Neural cell (in vitro differentiated cells): ENCODE measurements around the gene SOD3. TPM values are rescaled to one million over a fixed set of nuclear protein-coding genes. Genes with fewer than 3 reads are reported as not detected.

ENCODE experiments used
- H2AFZ ChIP-seq: fragments of 200-600, 300-800 bp; sonication (generic), shearing (Covaris generic); 2 replicates; pipeline ENCODE4 v1.6.0; 2014; ENCODE audit warnings: low read depth, mild to moderate bottlenecking, antibody characterized with exemption, low read length, moderate library complexity
- H3F3A ChIP-seq: fragments of 200-600 bp; shearing (Covaris generic); 2 replicates; pipeline ENCODE4 v1.6.1; 2016; ENCODE audit warnings: mild to moderate bottlenecking, moderate library complexity, mixed read lengths, antibody characterized with exemption, low read length; ENCODE audit not compliant: insufficient read depth, poor library complexity, severe bottlenecking
- H3K27ac ChIP-seq: fragments of 200-600, 300-800 bp; sonication (generic), shearing (Covaris generic); 2 replicates; pipeline ENCODE4 v1.5.1; 2014; ENCODE audit warnings: mild to moderate bottlenecking, low read length, moderate library complexity
- H3K27me3 ChIP-seq: fragments of 300-800, 200-600 bp; sonication (generic), shearing (Covaris generic); 2 replicates; pipeline ENCODE4 v1.6.0; 2014; ENCODE audit warnings: mild to moderate bottlenecking, low read depth, low read length, moderate library complexity; ENCODE audit not compliant: insufficient read depth
- H3K36me3 ChIP-seq: fragments of 300-800, 200-600 bp; sonication (generic), shearing (Covaris generic); 2 replicates; pipeline ENCODE4 v1.5.1; 2014; ENCODE audit warnings: mild to moderate bottlenecking, antibody characterized with exemption, low read length, moderate library complexity; ENCODE audit not compliant: insufficient read depth
- H3K4me2 ChIP-seq: fragments of 300-800, 200-600 bp; sonication (generic), shearing (Covaris generic); 2 replicates; pipeline ENCODE4 v1.6.0; 2014; ENCODE audit warnings: mild to moderate bottlenecking, low read length
- H3K4me3 ChIP-seq: fragments of 300-800, 200-600 bp; sonication (generic), shearing (Covaris generic); 2 replicates; pipeline ENCODE4 v1.5.1; 2014; ENCODE audit warnings: mild to moderate bottlenecking, low read length, moderate library complexity
- H3K79me2 ChIP-seq: fragments of 200-600 bp; shearing (Covaris generic); replicated peaks from 2 replicates; pipeline ENCODE4 v1.6.0; 2014; ENCODE audit warnings: mild to moderate bottlenecking, low read length, moderate library complexity; ENCODE audit not compliant: insufficient read depth
- H3K9ac ChIP-seq: fragments of 300-800, 200-600 bp; sonication (generic), shearing (Covaris generic); 2 replicates; pipeline ENCODE4 v1.6.1; 2016; ENCODE audit warnings: mild to moderate bottlenecking, low read length, mixed read lengths
- H3K9me2 ChIP-seq: fragments of 200-600 bp; shearing (Covaris generic); 2 replicates; pipeline ENCODE4 v1.6.1; 2016; ENCODE audit warnings: mild to moderate bottlenecking, low read length, mixed read lengths; ENCODE audit not compliant: insufficient read depth
- H3K9me3 ChIP-seq: fragments of 200-600, 300-800 bp; sonication (generic), shearing (Covaris generic); 2 replicates; pipeline ENCODE4 v1.6.1; 2016; ENCODE audit warnings: mild to moderate bottlenecking, mixed run types, low read length, moderate library complexity, mixed read lengths
- H4K20me1 ChIP-seq: fragments of 200-600 bp; shearing (Covaris generic); 2 replicates; pipeline ENCODE4 v1.6.1; 2016; ENCODE audit warnings: mild to moderate bottlenecking, mixed run types; ENCODE audit not compliant: insufficient read depth
- EP300 ChIP-seq: fragments of 450-650 bp; conservative IDR thresholded peaks from 2 replicates; pipeline ENCODE4 v1.6.1; 2014; ENCODE audit warnings: antibody characterized with exemption, mild to moderate bottlenecking, moderate library complexity; ENCODE audit not compliant: poor library complexity, severe bottlenecking
- EZH2 ChIP-seq: fragments of 200-600, 300-800 bp; shearing (Covaris generic), sonication (generic); IDR thresholded peaks from 2 replicates; pipeline ENCODE4 v1.6.1; 2014; ENCODE audit warnings: antibody characterized with exemption, low read length, borderline replicate concordance, mild to moderate bottlenecking; ENCODE audit not compliant: insufficient read depth, poor library complexity, severe bottlenecking
- MXI1 ChIP-seq: fragments of 450-650 bp; conservative IDR thresholded peaks from 2 replicates; pipeline ENCODE4 v1.6.1; 2014; ENCODE audit warnings: antibody characterized with exemption, mild to moderate bottlenecking; ENCODE audit not compliant: poor library complexity, severe bottlenecking
- POLR2AphosphoS5 ChIP-seq: IDR thresholded peaks from 2 replicates; pipeline ENCODE4 v1.6.1; 2012
- RAD21 ChIP-seq: fragments of 450-650 bp; conservative IDR thresholded peaks from 2 replicates; pipeline ENCODE4 v1.6.1; 2014; ENCODE audit warnings: antibody characterized with exemption, mild to moderate bottlenecking, moderate library complexity
- SMC3 ChIP-seq: fragments of 450-650 bp; conservative IDR thresholded peaks from 2 replicates; pipeline ENCODE4 v1.6.1; 2014; ENCODE audit warnings: antibody characterized with exemption, mild to moderate bottlenecking, moderate library complexity; ENCODE audit not compliant: poor library complexity
- TAF1 ChIP-seq: IDR thresholded peaks from 2 replicates; pipeline ENCODE4 v1.6.1; 2012; ENCODE audit warnings: low read depth
- polyA plus RNA-seq: library from polyadenylated mRNA; depleted of rRNA; stranded (reverse); fragments of >200 nt; gene quantifications from 2 replicates; pipeline ENCODE4 v1.2.3, GENCODE V29; 2014
- TF ChIP-seq, protein P1 (sequence below): fragments of 450-650 bp; IDR thresholded peaks from 2 replicates; pipeline ENCODE4 v1.5.1; 2014; ENCODE audit warnings: antibody characterized with exemption, mild to moderate bottlenecking, moderate library complexity; ENCODE audit not compliant: poor library complexity, severe bottlenecking
- TF ChIP-seq, protein P2 (sequence below): IDR thresholded peaks from 2 replicates; pipeline ENCODE4 v1.6.1; 2012; ENCODE audit warnings: borderline replicate concordance

SOD3 gene
- polyA plus RNA-seq, 1 donor from 2014 or later, result not detected

DNA sequence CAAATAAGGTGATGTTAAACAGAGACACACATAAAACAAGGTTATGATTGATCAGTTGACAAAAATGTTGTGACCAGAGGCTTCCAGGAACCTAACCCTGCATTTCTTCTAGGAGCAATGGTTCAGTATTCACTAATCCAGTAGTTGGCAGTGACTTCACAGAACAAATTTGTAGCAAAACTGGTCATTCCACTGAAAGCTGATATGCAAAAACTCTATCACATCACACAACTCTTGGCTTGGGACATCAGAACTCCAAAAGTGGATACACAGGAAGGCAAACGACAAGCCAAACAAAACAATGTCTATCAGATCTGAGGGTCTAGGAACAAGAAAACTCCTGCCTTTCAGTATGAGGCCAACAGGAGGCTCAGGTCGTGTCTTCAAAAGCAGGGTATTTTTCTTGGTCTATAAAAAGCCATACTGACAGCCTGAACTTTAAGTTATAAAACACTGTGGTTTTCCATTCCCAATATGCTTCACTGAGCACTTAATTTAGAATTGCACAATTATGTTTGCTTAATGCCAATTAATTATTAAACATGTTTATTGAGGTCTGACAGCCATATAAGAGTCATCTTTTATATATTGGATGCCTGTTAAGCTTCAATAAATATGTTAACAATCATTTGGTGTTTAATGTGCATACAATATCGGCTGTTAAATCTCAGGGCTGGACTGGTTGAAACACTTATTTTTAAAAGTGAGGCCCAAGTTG is 45.6 kb downstream of the SOD3 start:
- TF ChIP-seq MXI1, result no peak
- TF ChIP-seq TAF1, result no peak
- TF ChIP-seq EZH2, result no peak
- TF ChIP-seq, protein P1, sequence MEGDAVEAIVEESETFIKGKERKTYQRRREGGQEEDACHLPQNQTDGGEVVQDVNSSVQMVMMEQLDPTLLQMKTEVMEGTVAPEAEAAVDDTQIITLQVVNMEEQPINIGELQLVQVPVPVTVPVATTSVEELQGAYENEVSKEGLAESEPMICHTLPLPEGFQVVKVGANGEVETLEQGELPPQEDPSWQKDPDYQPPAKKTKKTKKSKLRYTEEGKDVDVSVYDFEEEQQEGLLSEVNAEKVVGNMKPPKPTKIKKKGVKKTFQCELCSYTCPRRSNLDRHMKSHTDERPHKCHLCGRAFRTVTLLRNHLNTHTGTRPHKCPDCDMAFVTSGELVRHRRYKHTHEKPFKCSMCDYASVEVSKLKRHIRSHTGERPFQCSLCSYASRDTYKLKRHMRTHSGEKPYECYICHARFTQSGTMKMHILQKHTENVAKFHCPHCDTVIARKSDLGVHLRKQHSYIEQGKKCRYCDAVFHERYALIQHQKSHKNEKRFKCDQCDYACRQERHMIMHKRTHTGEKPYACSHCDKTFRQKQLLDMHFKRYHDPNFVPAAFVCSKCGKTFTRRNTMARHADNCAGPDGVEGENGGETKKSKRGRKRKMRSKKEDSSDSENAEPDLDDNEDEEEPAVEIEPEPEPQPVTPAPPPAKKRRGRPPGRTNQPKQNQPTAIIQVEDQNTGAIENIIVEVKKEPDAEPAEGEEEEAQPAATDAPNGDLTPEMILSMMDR, result no peak
- no peak for TF ChIP-seq EP300
- no peak for TF ChIP-seq POLR2AphosphoS5
- TF ChIP-seq, protein P2, sequence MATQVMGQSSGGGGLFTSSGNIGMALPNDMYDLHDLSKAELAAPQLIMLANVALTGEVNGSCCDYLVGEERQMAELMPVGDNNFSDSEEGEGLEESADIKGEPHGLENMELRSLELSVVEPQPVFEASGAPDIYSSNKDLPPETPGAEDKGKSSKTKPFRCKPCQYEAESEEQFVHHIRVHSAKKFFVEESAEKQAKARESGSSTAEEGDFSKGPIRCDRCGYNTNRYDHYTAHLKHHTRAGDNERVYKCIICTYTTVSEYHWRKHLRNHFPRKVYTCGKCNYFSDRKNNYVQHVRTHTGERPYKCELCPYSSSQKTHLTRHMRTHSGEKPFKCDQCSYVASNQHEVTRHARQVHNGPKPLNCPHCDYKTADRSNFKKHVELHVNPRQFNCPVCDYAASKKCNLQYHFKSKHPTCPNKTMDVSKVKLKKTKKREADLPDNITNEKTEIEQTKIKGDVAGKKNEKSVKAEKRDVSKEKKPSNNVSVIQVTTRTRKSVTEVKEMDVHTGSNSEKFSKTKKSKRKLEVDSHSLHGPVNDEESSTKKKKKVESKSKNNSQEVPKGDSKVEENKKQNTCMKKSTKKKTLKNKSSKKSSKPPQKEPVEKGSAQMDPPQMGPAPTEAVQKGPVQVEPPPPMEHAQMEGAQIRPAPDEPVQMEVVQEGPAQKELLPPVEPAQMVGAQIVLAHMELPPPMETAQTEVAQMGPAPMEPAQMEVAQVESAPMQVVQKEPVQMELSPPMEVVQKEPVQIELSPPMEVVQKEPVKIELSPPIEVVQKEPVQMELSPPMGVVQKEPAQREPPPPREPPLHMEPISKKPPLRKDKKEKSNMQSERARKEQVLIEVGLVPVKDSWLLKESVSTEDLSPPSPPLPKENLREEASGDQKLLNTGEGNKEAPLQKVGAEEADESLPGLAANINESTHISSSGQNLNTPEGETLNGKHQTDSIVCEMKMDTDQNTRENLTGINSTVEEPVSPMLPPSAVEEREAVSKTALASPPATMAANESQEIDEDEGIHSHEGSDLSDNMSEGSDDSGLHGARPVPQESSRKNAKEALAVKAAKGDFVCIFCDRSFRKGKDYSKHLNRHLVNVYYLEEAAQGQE, result no peak
- no peak for TF ChIP-seq RAD21

DNA sequence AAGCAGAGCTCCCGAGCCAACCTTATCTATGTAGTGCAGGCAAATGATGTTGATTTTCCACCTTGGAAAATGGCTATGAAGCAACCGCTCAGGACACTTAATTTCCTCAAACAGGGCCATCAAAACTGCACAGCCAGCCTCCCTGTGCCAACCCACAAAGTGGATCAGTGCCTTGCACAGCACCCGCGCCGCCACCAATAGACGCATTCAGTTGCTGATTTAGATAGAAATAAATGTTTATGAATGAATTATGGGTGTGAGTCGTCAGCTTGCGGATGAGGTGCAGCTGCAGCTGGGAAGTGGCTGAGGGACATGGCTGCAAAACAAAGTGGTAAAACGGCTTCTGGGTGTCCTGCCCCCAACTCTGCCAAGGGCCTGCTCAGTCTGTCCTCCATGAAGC is 47.0 kb downstream of the SOD3 start:
- H3K4me2 ChIP-seq, result no peak overlapping the region
- H3K27me3 ChIP-seq, result no peaks in the 10 kb centered on the region
- H3K27ac ChIP-seq, result no peak overlapping the region
- H3K36me3 ChIP-seq, result peaks cover 4% of the 10 kb centered on the region
- no peak overlapping the region for H3K4me3 ChIP-seq
- no peaks in the 10 kb centered on the region for H3F3A ChIP-seq
- no peaks in the 10 kb centered on the region for H3K79me2 ChIP-seq
- no peak overlapping the region for H3K9ac ChIP-seq
- no peaks in the 10 kb centered on the region for H3K9me2 ChIP-seq
- H4K20me1 ChIP-seq, result no peaks in the 10 kb centered on the region
- no peak overlapping the region for H2AFZ ChIP-seq
- TF ChIP-seq TAF1 (no peak), EP300 (no peak), EZH2 (no peak), MXI1 (no peak), POLR2AphosphoS5 (no peak), RAD21 (no peak), SMC3 (no peak)
- TF ChIP-seq, protein P2, result no peak
- TF ChIP-seq, protein P1, result no peak
- no peaks in the 10 kb centered on the region for H3K9me3 ChIP-seq

More for the DNA sequence above, 45.6 kb downstream of the SOD3 start:
- H3K27ac ChIP-seq, result no peak overlapping the region
- H3K27me3 ChIP-seq, result no peaks in the 10 kb centered on the region
- no peak overlapping the region for H3K4me2 ChIP-seq
- H3K9ac ChIP-seq, result no peak overlapping the region
- no peaks in the 10 kb centered on the region for H4K20me1 ChIP-seq
- H3K36me3 ChIP-seq, result peaks cover 4% of the 10 kb centered on the region
- H3F3A ChIP-seq, result no peaks in the 10 kb centered on the region
- H3K9me2 ChIP-seq, result no peaks in the 10 kb centered on the region
- no peak overlapping the region for H3K4me3 ChIP-seq
- H2AFZ ChIP-seq, result no peak overlapping the region
- no peaks in the 10 kb centered on the region for H3K9me3 ChIP-seq
- no peaks in the 10 kb centered on the region for H3K79me2 ChIP-seq
